AG20443 (cell line): ENCODE data around the gene DPF3.

ENCODE experiments used
- DNase-seq: peaks from one replicate; pipeline ENCODE4 v3.0.0; 2012; ENCODE audit warnings: low spot score, mixed read lengths

DPF3 gene

DNA sequence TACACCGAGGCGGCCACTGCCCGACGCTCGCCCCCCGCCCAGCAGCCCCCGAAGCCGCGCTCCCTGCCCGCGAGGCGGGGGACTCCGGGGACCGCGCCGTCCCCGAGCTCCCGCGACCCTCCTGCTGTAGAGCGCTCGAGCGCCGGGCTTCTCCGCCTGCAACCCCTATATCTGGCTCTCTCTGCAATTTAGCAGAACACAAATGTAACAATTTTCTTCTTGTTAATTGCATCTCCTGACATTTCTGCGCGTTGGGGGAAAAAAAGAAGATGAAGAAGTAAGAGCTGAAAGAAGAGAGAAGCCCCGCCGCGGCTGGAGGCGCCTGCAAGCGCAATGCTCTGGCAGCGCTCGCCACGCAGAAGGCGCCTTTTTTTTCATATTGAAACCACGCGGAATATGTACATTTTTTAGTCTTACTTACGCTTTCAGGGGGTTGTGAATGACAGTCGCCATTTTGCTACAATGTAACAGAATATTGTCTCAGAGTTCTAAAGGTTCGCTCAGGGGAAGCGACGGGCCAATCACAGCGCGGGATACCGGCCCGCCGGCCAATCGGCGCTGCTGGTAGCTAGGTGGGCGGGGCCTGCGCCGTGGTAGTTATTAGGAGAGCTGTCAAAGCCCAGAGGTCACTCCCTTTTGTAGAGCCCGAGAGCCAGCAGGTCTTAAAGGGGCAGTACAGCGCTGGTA lies at the start of gene DPF3:
TSS of gene DPF3 (minus strand) at position 466 of the 687 bp plus-strand sequence. CDS start at position 453, 13 bp downstream.
- peak; percentile 98 for DNase-seq

DNA sequence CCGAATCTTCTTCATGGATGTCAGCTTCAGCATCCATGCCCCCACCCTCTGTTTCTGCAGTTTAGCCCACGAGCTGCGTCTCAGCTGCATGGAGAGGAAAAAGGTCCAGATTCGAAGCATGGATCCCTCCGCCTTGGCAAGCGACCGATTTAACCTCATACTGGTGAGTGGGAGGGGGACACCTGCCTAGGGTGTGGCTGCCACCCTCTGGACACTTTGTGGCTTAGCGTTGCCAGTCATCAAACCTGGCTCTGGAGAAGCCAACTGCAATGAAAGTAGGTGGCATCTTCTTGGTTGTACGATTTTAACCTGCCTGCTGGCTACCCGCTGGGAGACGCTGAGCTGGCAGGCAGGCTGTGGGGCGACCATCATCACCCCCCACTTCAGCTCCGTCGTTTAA lies 49.0 kb upstream of the DPF3 start:
- DNase-seq, result no peak

DNA sequence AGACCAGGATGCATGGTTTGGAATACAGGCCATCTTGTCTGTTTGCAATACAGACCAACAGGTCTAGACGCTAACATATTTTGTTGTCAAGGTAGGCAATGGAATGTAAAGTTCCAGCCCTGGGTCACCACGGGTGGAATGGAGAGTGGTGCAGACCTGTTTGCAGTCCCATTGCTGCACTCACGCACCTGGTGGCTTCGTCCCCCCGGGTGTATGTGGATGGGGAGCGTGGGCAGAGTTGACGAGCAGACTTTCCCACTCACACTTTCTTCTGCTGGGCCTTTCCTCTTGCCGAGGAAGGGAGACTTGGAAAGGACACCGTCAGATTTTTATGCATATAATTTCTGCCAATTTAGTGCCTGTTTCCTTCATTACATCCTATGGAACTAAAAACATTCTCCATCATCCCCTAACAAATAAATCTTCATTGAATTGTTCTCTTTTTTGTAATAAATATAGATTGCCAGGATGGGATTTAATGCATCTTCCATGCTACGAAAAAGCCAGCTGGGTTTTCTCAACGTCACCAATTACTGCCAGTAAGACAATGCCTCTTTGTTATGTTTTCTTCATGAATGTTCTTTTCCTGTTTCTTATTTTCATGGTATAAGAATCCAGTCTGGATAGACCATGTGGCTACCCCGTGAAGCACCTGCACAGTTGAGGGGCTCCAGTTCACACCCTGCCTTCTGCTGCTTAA lies 47.5 kb upstream of the DPF3 start:
- DNase-seq, result no peak

DNA sequence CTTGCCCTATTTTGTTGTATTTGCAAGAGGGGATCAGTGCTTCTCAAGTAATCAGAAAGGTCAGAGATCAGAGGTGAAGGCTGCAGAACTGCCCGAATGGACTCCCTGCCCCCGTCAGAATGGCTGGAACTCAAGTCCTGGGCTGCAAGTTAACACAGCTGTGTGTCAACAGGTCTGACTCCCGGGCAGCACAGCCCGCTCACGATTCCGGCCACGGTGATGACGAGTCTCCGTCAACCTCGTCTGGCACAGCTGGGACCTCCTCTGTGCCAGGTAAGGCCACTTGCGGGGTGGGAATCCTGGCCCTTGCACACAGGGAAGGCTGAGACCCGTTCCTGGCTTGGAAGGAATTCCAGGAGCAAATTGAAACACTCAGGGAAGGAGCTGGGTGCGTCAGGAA lies 45.7 kb upstream of the DPF3 start:
- no peak for DNase-seq

DNA sequence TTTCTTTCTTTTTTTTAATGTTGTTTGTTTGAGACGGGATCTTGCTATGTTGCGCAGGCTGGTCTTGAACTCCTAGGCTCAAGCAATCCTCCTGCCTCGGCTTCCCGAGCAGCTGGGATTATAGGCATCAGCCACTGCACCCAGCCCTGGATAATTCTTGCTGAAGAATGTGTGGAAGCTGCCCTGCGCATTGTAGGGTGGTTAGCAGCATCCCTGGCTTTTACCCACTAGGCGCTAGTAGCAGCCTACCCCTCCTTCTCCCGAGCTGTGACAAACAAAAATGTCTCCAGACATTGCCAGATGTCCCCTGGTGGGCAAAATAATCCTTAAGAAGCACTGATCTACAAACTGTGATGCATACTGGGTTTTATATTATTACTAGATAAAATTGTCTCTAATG lies 39.0 kb upstream of the DPF3 start:
- no peak for DNase-seq

DNA sequence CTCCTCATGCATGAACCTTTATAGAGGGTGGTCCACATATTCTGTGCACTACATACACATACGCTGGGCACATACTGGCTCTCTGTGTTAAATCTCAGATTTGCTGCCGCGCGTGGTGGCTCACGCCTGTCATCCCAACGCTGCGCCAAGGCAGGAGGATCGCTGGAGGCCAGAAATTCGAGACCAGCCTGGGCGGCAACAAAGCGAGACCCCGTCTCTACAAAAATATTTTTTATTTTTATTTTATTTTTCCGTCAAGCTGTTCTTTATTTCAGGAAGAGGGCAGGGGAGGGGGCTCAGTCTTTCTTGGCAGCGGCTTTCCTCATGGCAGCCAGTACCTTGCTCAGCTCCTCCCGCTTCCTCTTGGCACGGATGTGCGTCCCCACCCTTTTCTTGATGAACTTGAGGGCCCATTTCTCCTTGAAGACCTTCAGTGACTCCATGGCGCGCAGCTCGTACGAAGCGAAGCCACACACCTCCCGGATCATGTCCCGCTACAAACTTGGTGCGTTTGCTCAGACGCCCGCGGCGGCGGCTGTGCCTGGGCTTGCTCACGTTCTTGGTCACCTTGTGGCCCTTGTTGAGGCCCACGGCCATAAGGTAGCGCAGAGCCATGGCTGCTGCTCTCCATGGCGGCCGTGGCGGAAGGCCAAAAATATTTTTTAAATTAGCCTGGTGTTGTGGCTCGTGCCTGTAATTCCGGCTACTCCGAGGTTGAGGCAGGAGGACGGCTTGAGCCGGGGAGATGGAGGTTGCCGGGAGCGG lies 35.6 kb upstream of the DPF3 start:
- no peak for DNase-seq

DNA sequence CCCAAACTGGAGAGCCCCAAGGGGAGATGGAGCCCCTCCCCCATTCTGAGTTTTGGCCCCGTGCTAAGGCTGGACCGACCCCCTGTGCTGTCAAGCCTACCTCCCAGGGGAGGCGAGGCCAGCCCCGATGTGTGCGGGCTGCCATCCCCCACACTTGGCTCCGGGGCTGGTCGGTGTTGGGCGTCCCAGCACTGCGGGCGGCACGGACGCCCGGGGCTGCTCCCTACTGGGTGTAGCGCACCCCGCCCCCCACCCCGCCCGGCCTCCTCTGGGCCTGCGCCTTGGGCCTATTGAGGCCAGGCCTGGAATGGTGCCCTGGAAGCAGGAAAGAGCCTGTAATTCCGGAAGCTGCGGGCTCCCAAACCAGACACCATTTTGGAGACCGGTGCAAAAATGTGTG lies 35.0 kb upstream of the DPF3 start:
- no peak for DNase-seq

DNA sequence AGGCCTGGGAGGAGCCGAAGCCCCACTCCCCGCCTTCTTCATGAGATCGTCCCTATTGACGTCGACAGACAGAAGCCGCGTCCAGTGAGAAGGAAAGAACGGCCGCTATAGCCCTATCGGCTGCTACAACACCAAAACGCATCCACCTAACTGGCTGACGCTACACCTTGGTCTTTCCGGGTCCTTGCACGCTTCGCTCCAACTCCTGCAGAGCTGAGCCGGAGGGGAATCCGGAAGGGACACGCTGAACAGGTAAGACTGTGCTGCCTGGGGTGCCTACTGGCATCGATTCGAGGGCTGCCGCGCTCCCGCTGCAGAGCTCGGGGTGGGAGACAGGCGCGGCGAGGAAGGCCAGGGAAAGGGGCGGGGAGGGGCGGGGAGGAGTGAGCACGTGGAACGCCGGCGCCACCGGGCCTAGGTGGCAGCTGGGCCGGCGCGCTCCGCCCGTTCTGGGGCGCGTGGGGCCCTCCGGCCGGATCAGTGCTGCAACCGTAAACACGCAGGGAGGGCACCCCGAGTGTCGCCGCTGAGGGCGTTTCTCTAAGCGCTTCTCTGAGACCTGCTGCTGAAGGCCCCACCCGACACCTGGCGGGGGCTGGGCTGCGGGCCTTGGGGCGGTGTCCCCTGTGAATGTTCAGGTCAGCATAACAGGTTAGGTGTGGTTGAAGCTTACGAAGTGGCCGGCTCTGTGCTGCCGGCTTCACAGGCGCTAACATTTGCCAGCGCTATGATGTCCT lies 32.6 kb upstream of the DPF3 start, which contains the start of gene DCAF4:
TSS of gene DCAF4 (plus strand) at position 173 of the 737 bp plus-strand sequence. CDS start 11,515 bp downstream, outside the sequence.
- DNase-seq, result peak; percentile 99

DNA sequence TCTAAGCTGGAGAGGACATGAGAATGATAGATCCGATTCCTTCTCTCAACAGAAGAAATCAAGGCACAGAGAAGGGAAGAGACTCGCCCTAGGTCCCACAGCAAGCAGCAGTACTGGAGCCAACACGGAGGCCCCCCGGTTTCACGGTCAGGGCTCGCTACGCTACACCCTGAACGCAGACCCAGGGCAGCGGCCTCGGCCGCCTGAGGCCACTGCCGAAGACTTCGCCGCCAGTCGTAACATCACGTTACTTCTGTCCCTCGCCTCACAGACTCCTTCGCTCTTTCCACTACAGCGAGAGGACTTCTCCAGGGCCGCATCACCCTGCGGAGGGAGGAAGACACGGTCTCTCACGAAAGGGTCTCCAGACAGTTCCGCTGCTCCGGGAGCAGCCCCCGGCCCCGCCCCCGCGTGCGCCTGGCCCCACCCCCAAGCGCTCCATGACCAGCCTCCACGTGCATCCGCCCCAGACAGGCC lies 32.0 kb upstream of the DPF3 start:
- DNase-seq, result no peak

DNA sequence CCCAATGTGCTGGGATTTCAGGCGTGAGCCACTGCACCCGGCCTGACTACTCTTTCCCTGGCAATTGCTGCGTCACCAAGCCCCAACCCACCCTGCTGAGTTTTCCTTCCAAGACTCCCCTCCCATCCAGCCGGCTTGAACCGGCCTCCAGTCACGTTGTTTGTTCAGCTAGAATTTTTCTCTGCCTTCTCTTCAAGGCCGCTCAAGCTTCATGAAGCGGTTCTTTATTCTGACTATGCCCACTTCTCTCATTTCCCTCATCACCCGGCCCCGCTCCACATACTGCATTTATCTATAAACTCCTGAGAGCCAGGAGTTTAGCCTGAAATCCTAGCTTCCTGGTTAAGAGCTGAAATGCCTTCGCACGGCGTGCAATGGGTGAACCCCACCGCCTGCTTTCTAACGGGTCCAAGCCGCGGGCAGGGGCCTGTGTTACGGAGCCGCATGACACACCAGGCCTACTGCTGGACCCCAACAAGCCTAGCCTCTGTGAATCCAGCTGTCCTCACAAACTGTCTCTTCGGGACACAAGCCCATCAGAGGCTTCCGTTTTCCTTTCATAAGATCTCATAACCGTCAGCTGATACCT lies 31.4 kb upstream of the DPF3 start:
- DNase-seq, result no peak

DNA sequence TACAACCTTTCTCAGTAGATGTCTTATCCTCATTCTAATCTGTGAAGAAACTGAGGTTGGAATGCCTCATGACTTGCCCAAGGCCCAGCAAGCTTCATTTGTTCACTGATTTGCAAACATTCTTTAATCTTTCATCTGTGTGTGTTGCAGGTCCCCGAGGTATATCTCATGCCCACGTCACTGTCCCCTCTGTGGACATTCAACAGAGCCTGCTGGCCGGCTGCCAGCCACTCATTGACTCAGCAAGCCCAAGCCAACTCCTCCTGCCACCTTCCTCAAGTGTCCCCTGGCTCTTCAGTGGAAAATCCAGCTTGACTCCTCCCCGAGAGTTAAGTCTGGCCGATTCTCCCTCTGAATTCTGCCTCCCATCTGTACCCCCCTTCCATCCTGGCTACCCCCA lies 30.4 kb upstream of the DPF3 start:
- DNase-seq, result no peak

DNA sequence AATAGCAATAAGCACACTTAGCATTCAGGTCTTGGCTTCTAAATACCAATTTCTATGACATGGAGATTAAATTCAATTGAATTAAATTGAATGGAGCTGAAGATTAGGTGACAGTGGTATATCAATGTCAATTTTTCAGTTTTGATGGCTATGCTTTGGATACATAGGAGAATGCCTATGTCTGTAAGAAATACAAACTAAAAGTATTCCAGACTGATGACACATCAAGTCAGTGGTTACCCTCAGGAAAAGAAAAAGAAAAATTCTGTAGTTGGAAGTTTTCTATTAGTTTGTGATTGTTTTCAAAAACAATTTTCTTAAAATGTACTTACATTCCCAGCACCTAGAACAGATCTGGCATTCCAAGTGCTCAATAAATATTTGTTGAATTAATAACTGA lies 27.5 kb upstream of the DPF3 start:
- peak; percentile 24 for DNase-seq

DNA sequence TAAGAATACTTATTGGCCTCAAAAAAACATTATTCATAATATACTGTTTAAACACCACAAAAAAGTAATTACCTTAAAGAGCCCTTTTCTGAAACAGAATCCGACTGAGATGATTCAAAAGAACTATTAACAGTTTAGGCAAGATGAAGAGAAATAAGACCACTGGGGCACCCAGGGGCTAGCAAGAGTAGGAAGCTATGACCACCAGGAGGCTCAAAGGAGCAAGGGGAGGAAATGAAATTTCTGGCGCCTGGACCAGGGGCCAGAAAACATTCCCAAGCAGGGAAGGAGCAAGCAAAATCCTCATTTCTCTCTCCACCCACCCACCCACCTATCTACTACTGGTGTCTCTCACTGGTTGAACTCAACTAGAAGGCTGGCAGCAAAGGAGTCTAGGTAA lies 26.1 kb upstream of the DPF3 start:
- DNase-seq, result no peak

DNA sequence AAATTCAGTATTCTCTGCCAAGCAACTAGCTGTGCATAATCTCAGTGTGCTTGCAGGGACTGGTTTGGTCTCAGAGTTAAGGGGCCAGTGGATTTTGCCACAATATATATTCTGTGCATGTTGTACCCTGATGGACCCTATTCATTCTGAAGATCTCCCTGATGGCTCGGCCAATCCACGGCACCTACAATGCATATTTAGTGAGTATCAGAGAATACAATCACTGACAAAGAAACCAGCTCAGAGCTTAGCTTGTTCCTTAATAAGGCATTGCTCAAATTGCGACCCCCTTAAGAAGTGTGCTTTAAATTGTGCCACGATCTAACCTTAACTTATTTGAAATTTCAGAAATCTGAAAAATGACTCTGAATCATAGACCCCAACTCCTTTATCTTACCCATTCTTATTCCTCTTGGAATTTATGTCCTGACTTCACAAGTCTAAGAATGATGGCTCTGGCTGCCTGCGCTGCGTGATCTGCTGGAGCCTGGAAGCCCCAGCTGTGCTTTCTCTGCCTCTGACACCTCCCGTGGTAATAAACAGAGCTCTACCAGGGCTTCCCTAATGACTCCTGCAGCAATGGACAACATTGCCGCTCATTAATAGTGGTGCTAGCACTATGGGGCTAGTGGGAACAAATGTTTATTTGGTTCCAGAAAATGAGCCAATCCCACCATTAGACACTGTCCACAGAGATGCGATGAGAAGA lies 23.3 kb upstream of the DPF3 start:
- DNase-seq, result no peak

DNA sequence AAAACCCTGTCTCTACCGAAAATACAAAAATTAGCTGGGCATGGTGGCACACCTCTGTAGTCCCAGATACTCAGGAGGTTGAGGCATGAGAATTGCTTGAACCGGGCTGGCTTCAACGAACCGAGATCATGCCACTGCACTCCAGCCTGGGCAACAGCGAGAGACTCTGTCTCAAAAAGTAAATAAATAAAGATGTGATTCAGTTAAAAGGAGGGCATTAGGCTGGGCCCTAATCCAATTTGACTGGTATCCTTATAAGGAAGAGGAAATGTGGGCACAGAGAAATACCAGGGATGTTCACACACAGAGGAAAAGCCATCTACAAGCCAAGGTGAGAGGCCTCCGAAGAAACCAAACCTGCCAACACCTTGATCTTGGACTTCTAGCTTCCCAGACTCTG lies 22.3 kb upstream of the DPF3 start:
- DNase-seq, result no peak

DNA sequence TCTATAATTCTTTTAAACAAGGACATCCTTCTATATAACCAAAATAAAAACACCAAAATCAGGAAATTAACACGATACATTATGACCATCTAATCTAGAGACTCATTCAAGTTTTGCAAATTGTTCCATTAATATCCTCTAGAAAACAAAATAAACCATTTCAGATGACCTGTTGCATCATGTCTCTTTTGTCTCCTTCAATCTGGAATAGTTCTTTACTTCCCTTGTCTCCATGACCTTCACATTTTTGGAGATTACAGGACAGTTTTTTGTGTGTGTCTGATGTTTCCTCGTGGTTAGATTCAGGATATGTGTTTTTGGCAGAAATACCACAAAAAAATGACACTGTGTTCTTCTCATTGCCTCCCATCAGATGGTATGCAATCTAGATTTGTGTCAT lies 19.9 kb upstream of the DPF3 start:
- no peak for DNase-seq

DNA sequence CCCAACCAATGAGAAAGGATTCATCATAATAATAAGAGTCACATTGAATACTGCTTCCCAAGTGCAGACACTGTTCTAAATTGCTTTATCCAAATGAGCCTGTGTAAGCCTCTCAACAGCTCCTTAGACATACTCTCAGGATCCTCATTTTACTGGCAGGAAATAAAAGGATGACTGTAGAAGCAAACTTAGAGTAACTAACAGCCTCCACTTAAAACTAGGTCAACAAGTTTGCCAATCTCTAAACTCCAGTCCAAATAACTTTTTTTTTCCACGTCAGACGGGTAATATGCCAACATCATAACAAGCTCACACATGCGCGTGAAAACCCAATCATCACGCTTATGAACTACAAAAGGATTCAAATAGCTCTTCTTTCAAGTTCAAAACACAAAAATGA lies 15.3 kb upstream of the DPF3 start:
- peak; percentile 51 for DNase-seq

DNA sequence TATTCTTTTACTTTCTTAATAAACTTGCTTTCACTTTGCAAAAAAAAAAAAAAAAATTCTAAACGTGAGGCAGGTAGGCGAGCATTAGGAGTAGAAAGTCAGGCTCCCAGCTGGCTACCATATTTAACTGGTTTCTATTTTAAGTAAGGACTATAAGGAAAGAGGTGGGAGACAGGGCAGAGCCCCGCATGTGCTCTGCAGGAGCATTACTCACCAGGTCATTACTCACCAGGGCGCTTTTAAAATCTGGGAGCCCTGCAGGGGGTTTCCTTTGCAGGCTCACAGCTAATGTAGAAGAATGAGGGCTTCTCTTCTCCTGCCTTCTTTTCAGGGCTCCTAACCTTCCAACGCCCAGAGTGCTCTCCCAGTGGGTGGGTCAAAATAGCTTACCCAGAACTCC lies 14.0 kb upstream of the DPF3 start:
- DNase-seq, result peak; percentile 58

DNA sequence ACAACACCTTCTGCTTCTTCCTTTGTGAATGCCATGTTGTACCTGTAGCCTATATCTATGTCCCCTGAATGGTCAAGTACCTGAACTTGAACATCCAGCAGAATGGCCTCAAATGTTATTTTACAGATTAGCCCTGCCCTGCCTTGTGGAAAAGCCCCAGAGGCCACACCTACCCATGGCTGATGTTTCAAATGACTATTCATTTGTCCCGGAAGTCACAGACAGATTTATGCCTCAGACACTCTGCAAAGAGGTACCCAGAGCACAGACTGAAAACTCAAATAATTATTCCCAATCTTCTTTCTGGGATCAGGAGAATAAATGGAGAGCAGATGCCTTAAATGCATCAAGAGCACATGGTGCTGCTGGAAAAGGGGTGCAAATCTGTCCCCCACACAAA lies 13.0 kb upstream of the DPF3 start:
- peak; percentile 16 for DNase-seq

DNA sequence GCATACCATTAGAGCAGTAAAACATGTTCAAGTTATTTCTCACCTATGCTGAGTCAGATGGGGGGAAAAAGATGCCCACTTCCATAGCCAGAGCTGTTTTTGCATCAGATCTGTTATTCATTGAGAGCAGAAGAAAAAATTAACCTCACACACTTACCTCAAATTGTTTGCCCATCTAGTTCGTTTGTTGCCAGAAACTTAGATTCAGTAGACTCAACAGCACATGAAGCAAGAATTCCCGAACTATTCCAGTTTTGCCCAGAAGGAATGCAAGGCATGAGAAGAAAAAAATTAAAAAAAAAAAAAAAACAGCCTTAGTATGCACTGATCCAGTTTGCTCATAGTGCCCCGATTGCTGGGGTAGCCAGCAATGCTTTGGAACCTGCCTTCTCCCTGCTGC lies 12.4 kb upstream of the DPF3 start:
- peak; percentile 76 for DNase-seq
